Spleen (tissue), 3 donors: Measurements from ENCODE around the gene RADIL.

Experiments
- POLR2A ChIP-seq, 3 donors: fragments of 450-650 bp; IDR thresholded peaks; one replicate each; pipeline ENCODE4 v1.5.1; 2017; ENCODE audit warnings: antibody characterized with exemption in 3 of 3, mild to moderate bottlenecking in 1 of 3
- POLR2AphosphoS5 ChIP-seq, 3 donors: sonication (generic); formaldehyde crosslinking; IDR thresholded peaks; one replicate each; pipeline ENCODE4 v1.5.1; 2017; ENCODE audit warnings: antibody characterized with exemption in 3 of 3

GRCh38 chr7:4862156-4862555 is 21.4 kb downstream of the RADIL start:
- TF ChIP-seq POLR2A (IDR thresholded peaks at IDR 0.05) (no peak), POLR2AphosphoS5 (IDR thresholded peaks at IDR 0.05) (no peak)
